ENCODE results near the gene PCK1.

The PCK1 gene

GRCh38 chr20:57577679-57578475 lies 17.0 kb downstream of the PCK1 start:
- no peak for DNase-seq

- no peak for DNase-seq
Measured at GRCh38 chr20:57578476-57579165, 17.7 kb downstream of the PCK1 start.

- DNase-seq, result no peak
Measured at GRCh38 chr20:57579331-57579897, 18.5 kb downstream of the PCK1 start.

- no peak for DNase-seq
Measured at GRCh38 chr20:57579898-57580447, 19.1 kb downstream of the PCK1 start.

- DNase-seq, result no peak
Measured at GRCh38 chr20:57580478-57581201, 19.7 kb downstream of the PCK1 start.

- no peak for DNase-seq
Measured at GRCh38 chr20:57581202-57582028, 20.5 kb downstream of the PCK1 start.

GRCh38 chr20:57582029-57582378 lies 21.1 kb downstream of the PCK1 start:
- no peak for DNase-seq

GRCh38 chr20:57582432-57583288 lies 21.8 kb downstream of the PCK1 start:
- DNase-seq, result no peak

GRCh38 chr20:57583289-57584257 lies 22.7 kb downstream of the PCK1 start:
- no peak for DNase-seq

- no peak for DNase-seq
Measured at GRCh38 chr20:57584768-57585461, 24.0 kb downstream of the PCK1 start.

GRCh38 chr20:57585466-57586213 lies 24.7 kb downstream of the PCK1 start:
- no peak for DNase-seq

GRCh38 chr20:57586370-57586793 lies 25.5 kb downstream of the PCK1 start:
- DNase-seq, result no peak

GRCh38 chr20:57586943-57587277 lies 26.0 kb downstream of the PCK1 start:
- no peak for DNase-seq

- no peak for DNase-seq
Measured at GRCh38 chr20:57587278-57587988, 26.5 kb downstream of the PCK1 start.

GRCh38 chr20:57587989-57588377 lies 27.1 kb downstream of the PCK1 start:
- no peak for DNase-seq

- no peak for DNase-seq
Measured at GRCh38 chr20:57588596-57588995, 27.7 kb downstream of the PCK1 start.

GRCh38 chr20:57589123-57589727 lies 28.3 kb downstream of the PCK1 start:
- no peak for DNase-seq
